ENCODE results near the gene OFD1.

GRCh38 chrX:13741695-13742094, 7.1 kb downstream of the OFD1 start:
- no peak for TF ChIP-seq EZH2phosphoT487 (IDR thresholded peaks at IDR 0.05; ENCODE audit: low read depth, severe bottlenecking, unreplicated experiment)
- TF ChIP-seq, protein P1, sequence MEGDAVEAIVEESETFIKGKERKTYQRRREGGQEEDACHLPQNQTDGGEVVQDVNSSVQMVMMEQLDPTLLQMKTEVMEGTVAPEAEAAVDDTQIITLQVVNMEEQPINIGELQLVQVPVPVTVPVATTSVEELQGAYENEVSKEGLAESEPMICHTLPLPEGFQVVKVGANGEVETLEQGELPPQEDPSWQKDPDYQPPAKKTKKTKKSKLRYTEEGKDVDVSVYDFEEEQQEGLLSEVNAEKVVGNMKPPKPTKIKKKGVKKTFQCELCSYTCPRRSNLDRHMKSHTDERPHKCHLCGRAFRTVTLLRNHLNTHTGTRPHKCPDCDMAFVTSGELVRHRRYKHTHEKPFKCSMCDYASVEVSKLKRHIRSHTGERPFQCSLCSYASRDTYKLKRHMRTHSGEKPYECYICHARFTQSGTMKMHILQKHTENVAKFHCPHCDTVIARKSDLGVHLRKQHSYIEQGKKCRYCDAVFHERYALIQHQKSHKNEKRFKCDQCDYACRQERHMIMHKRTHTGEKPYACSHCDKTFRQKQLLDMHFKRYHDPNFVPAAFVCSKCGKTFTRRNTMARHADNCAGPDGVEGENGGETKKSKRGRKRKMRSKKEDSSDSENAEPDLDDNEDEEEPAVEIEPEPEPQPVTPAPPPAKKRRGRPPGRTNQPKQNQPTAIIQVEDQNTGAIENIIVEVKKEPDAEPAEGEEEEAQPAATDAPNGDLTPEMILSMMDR (IDR thresholded peaks at IDR 0.05; ENCODE audit: poor library complexity): no peak

Measured in hepatocyte (in vitro differentiated cells).